Measurements from ENCODE around the gene CLDN9.

DNA sequence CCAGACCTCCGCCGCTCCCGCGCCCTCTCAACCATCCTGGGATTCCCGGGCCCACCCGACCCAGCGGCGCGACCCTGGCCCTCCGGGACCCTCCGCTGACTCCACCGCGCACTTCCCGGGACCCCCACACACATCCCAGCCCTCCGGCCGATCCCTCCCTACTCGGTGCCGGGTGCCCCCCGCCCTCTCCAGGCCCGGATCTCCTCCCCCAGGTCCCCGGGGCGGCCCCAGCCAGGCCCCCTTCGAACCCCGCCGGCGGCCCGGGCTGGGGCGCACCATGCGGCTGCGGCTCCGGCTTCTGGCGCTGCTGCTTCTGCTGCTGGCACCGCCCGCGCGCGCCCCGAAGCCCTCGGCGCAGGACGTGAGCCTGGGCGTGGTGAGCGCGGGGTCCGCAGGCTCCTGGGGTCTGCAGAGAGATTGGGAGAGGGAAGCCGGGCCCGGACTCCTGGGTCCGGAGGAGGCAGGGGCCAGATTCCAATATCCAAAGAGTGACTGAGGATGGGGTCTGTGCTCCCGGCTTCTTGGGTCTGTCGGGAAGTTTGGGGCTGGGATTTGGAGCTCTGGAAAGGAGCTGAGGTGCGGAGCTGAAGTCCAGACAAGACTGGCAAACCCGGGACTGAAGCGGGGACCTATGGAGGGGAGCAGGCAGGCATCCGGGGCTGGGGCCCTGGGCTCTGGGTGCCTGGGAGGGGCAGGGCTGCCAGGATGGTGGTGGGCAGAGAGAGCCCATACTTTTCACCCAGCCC, 34.1 kb downstream of the CLDN9 start:
- TF ChIP-seq POLR2A (IDR thresholded peaks at IDR 0.05) = no peak
- TF ChIP-seq, protein P1, sequence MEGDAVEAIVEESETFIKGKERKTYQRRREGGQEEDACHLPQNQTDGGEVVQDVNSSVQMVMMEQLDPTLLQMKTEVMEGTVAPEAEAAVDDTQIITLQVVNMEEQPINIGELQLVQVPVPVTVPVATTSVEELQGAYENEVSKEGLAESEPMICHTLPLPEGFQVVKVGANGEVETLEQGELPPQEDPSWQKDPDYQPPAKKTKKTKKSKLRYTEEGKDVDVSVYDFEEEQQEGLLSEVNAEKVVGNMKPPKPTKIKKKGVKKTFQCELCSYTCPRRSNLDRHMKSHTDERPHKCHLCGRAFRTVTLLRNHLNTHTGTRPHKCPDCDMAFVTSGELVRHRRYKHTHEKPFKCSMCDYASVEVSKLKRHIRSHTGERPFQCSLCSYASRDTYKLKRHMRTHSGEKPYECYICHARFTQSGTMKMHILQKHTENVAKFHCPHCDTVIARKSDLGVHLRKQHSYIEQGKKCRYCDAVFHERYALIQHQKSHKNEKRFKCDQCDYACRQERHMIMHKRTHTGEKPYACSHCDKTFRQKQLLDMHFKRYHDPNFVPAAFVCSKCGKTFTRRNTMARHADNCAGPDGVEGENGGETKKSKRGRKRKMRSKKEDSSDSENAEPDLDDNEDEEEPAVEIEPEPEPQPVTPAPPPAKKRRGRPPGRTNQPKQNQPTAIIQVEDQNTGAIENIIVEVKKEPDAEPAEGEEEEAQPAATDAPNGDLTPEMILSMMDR (IDR thresholded peaks at IDR 0.05) = no peak
